Measurements from ENCODE around the gene COMMD4. TPM values are rescaled to one million over a fixed set of nuclear protein-coding genes. Genes with fewer than 3 reads are reported as not detected.
"Not testable (repeated sequence)": the region's sequence is repeated elsewhere in the genome, so short reads cannot be mapped to it uniquely, and the experiment has no call there.

The COMMD4 gene
- total RNA-seq, 4 donors from 2014 or later = 17.9 to 37.5 (median 28.2) TPM

DNA sequence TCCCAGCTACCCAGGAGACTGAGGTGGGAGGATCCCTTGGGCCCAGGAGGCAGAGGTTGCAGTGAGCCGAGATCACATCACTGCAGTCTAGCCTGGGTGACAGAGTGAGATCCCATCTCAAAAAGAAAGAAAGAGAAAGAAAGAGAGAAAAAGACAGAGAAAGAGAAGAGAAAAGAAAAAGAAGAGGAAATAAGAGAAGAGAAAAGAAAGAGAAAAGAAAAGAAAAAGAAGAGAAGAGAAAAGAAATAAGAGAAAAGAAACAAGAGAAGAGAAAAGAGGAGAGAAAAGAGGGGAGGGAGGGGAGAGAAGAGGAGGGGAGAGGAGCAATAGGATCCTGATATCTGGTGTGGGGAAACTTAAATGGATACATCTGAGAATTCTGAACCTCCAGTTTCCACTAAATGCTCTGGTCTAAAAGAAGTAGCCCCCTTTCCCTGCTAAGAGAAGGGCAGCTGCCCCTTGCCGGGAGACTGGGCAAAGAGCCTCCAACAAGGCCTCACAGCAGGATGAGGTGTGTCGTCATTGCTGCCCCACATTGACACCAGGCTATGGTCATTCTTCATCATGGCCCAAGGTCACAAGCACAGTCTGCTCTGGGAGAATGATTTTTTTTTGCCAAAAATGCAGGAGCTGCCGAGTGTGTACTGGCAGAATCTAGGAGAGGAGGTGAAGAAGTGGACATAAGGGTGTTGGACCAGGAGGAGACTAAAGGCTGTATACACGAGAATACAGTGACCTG lies 21.1 kb upstream of the COMMD4 start:
- Histone ChIP-seq H3K27me3 (no peaks in the 10 kb centered on the region), H3K27ac (no peak overlapping the region), H3K4me3 (no peak overlapping the region), H3K9me3 (no peaks in the 10 kb centered on the region), H3K36me3 (no peaks in the 10 kb centered on the region), H3K4me1 (no peaks in the 10 kb centered on the region)
- TF ChIP-seq POLR2A (IDR thresholded peaks at IDR 0.05) = no peak
- TF ChIP-seq, protein P1, sequence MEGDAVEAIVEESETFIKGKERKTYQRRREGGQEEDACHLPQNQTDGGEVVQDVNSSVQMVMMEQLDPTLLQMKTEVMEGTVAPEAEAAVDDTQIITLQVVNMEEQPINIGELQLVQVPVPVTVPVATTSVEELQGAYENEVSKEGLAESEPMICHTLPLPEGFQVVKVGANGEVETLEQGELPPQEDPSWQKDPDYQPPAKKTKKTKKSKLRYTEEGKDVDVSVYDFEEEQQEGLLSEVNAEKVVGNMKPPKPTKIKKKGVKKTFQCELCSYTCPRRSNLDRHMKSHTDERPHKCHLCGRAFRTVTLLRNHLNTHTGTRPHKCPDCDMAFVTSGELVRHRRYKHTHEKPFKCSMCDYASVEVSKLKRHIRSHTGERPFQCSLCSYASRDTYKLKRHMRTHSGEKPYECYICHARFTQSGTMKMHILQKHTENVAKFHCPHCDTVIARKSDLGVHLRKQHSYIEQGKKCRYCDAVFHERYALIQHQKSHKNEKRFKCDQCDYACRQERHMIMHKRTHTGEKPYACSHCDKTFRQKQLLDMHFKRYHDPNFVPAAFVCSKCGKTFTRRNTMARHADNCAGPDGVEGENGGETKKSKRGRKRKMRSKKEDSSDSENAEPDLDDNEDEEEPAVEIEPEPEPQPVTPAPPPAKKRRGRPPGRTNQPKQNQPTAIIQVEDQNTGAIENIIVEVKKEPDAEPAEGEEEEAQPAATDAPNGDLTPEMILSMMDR (IDR thresholded peaks at IDR 0.05 in 4 of 5, conservative IDR thresholded peaks at IDR 0.05 in 1 of 5) = no peak
- DNase-seq (no peak), ATAC-seq (no peak)
- in situ Hi-C loops (cut with MboI; ENCODE audit: low sequenced_read_pairs in 4 of 4) (no loop called here), intact Hi-C loops (cut with DNase I; ENCODE audit: low total_unique reads) (no loop called here)

DNA sequence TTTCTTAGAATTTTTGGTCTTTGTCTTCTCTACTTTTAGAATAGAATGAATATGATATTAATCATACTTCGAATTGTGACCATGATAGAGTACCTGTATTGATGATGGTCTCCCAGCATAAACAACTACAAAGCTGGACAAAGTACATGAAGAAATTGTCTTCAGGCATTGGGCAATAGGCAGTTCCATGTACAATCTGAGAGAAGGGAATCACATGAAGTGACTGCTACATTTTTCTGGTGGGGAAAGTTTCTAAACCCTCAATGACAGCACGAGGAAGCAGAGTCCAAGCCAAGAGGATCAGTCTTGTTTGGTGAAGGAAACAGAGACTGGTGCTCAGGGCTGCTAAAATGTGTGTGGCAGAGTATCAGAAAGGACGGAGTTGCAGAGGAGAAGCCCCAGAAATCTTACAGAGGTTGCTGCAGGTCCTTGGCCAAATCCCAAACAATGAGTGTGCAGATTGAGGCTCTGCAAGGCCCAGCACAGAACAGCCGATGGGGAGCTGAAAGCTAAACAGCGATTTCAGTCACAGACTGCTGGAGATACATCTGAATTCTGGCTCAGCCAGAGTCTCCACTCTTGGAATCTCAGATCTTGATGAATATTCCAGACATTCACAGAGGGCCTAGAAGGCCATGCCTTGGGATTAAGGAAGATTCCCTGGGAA lies 16.5 kb upstream of the COMMD4 start:
- DNase-seq; H3K4me1 ChIP-seq; ATAC-seq; H3K4me3 ChIP-seq; H3K27me3 ChIP-seq; H3K27ac ChIP-seq; intact Hi-C loops (cut with DNase I; ENCODE audit: low total_unique reads); H3K36me3 ChIP-seq; H3K9me3 ChIP-seq; in situ Hi-C loops (cut with MboI; ENCODE audit: low sequenced_read_pairs in 4 of 4): not testable (repeated sequence)

DNA sequence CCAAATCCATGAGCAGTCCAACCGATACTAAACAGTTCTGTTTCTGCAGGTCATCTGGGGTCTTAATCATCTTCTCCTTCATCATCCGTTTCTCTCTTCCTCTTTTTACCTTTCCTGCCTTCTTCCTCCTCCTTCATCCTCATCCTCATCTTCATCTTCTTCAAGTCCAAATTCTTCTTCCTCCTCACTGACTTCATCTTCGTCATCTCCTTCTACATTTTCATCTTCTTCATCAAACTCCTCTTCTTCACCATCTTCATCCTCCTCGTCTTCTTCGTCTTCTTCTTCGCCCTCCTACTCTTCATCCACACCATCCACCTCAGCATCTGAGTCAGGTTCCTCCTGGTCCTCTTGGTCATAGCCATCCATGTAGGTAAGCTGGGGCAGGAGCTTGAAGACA lies 14.2 kb upstream of the COMMD4 start:
- H3K4me1 ChIP-seq = no peaks in the 10 kb centered on the region
- intact Hi-C loops (cut with DNase I; ENCODE audit: low total_unique reads) (loop anchor here (10.0 kb wide), 1 partner anchor 87 kb away; no protein-coding TSS in a partner anchor), in situ Hi-C loops (cut with MboI; ENCODE audit: low sequenced_read_pairs in 4 of 4) (no loop called here)
- TF ChIP-seq, protein P1 (IDR thresholded peaks at IDR 0.05 in 4 of 5, conservative IDR thresholded peaks at IDR 0.05 in 1 of 5) = no peak
- no peak for TF ChIP-seq POLR2A (IDR thresholded peaks at IDR 0.05)
- no peaks in the 10 kb centered on the region for H3K9me3 ChIP-seq
- H3K4me3 ChIP-seq = no peak overlapping the region
- H3K27ac ChIP-seq = no peak overlapping the region
- DNase-seq = no peak
- H3K36me3 ChIP-seq = no peaks in the 10 kb centered on the region
- ATAC-seq = no peak
- H3K27me3 ChIP-seq = no peaks in the 10 kb centered on the region

DNA sequence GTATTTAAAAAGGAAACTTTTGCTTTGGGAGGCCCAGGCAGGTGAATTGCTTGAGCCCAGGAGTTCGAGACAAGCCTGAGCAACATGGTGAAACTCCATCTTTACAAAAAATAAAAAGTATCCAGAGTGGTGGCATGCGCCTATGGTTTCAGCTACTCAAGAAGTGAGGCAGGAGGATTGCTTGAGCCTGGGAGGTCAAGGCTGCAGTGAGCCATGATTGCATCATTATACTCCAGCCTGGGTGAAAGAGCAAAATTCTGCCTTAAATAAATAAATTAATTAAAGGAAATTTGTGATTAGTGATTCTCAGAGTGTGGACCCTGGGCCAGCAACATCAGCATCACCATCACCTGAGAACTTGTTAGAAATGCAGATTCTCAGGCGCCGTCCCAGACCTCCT lies 9.9 kb upstream of the COMMD4 start:
- no peak overlapping the region for H3K27ac ChIP-seq
- DNase-seq = no peak
- no peak for ATAC-seq
- no peaks in the 10 kb centered on the region for H3K9me3 ChIP-seq
- H3K36me3 ChIP-seq = no peaks in the 10 kb centered on the region
- intact Hi-C loops (cut with DNase I; ENCODE audit: low total_unique reads) (loop anchor here (10.0 kb wide), 1 partner anchor 91 kb away; no protein-coding TSS in a partner anchor), in situ Hi-C loops (cut with MboI; ENCODE audit: low sequenced_read_pairs in 4 of 4) (no loop called here)
- TF ChIP-seq POLR2A (IDR thresholded peaks at IDR 0.05) = no peak
- TF ChIP-seq, protein P1 (IDR thresholded peaks at IDR 0.05 in 4 of 5, conservative IDR thresholded peaks at IDR 0.05 in 1 of 5) = no peak
- H3K4me1 ChIP-seq = no peaks in the 10 kb centered on the region
- H3K4me3 ChIP-seq = no peak overlapping the region
- H3K27me3 ChIP-seq = no peaks in the 10 kb centered on the region

DNA sequence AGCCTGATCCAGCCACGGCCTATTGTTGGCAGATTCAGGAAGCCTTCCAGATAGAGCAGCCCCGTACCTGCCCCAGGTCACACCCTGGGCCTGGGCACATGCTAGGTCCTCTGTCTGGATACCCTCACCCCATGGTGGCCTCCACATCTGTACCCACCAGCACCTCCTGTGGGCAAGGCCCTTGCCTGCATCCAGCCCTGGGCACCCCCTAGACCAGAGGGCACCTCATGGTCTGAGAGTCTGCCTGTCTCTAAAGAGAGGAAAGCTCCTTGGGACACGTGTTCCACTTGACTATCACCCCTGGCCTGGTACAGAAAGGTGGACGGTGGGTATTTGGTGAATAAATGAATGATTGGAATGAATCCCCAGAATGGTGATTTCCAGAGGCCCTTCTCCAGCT lies 8.9 kb upstream of the COMMD4 start:
- in situ Hi-C loops (cut with MboI; ENCODE audit: low sequenced_read_pairs in 4 of 4) (no loop called here), intact Hi-C loops (cut with DNase I; ENCODE audit: low total_unique reads) (loop anchor here (10.0 kb wide), 1 partner anchor 92 kb away; no protein-coding TSS in a partner anchor)
- DNase-seq = no peak
- Histone ChIP-seq H3K9me3 (no peaks in the 10 kb centered on the region), H3K4me1 (no peaks in the 10 kb centered on the region), H3K4me3 (no peak overlapping the region), H3K27ac (no peak overlapping the region), H3K27me3 (no peaks in the 10 kb centered on the region), H3K36me3 (no peaks in the 10 kb centered on the region)
- TF ChIP-seq POLR2A (IDR thresholded peaks at IDR 0.05) = no peak
- TF ChIP-seq, protein P1 (IDR thresholded peaks at IDR 0.05 in 4 of 5, conservative IDR thresholded peaks at IDR 0.05 in 1 of 5) = no peak
- ATAC-seq = no peak
